ENCODE data around the gene GTF2IRD1.

Gene GTF2IRD1

GRCh38 chr7:74521855-74522254 lies 68.1 kb downstream of the GTF2IRD1 start:
- H3K9ac ChIP-seq (ENCODE audit: low read length), result no peak overlapping the region
- TF ChIP-seq EZH2 (IDR thresholded peaks at IDR 0.05; ENCODE audit: borderline replicate concordance, low read length) (no peak), CTCF (IDR thresholded peaks at IDR 0.05; ENCODE audit: low read length) (no peak)

GRCh38 chr7:74522281-74522905 lies 68.7 kb downstream of the GTF2IRD1 start:
- Histone ChIP-seq H2AFZ (ENCODE audit: low read length) (no peak overlapping the region), H3K27me3 (ENCODE audit: insufficient read depth, low read length) (peaks cover 19% of the 10 kb centered on the region; the same call in 1 of the 2 replicates), H3K9me3 (ENCODE audit: low read length) (peaks cover 5% of the 10 kb centered on the region), H4K20me1 (ENCODE audit: insufficient read depth, low read length) (no peaks in the 10 kb centered on the region), H3K27ac (ENCODE audit: low read depth, low read length, poor library complexity, severe bottlenecking) (no peak overlapping the region), H3K4me3 (ENCODE audit: low read depth, low read length, poor library complexity, severe bottlenecking) (no peak overlapping the region), H3K79me2 (ENCODE audit: insufficient read depth, low read length) (no peaks in the 10 kb centered on the region), H3K9me2 (ENCODE audit: low read depth, low read length) (no peaks in the 10 kb centered on the region), H3K4me1 (ENCODE audit: insufficient read depth, low read length, severe bottlenecking) (no peaks in the 10 kb centered on the region), H3K4me2 (ENCODE audit: low read length) (no peak overlapping the region), H3K9ac (ENCODE audit: low read length) (no peak overlapping the region), H3K36me3 (ENCODE audit: insufficient read depth, low read length) (no peaks in the 10 kb centered on the region; the same call in 1 of the 2 replicates), H3F3A (ENCODE audit: insufficient read depth, low read length) (no peaks in the 10 kb centered on the region)
- TF ChIP-seq EZH2 (IDR thresholded peaks at IDR 0.05; ENCODE audit: borderline replicate concordance, low read length), result no peak

More at GRCh38 chr7:74521855-74522254, 68.1 kb downstream of the GTF2IRD1 start:
- peaks cover 19% of the 10 kb centered on the region; the same call in 1 of the 2 replicates for H3K27me3 ChIP-seq (ENCODE audit: insufficient read depth, low read length)
- no peaks in the 10 kb centered on the region for H3K4me1 ChIP-seq (ENCODE audit: insufficient read depth, low read length, severe bottlenecking)
- H3K4me3 ChIP-seq (ENCODE audit: low read depth, low read length, poor library complexity, severe bottlenecking), result no peak overlapping the region
- H3K9me3 ChIP-seq (ENCODE audit: low read length), result peaks cover 5% of the 10 kb centered on the region
- H3K36me3 ChIP-seq (ENCODE audit: insufficient read depth, low read length), result no peaks in the 10 kb centered on the region; the same call in 1 of the 2 replicates
- no peak overlapping the region for H3K4me2 ChIP-seq (ENCODE audit: low read length)
- no peak overlapping the region for H2AFZ ChIP-seq (ENCODE audit: low read length)
- no peaks in the 10 kb centered on the region for H3K9me2 ChIP-seq (ENCODE audit: low read depth, low read length)
- no peaks in the 10 kb centered on the region for H4K20me1 ChIP-seq (ENCODE audit: insufficient read depth, low read length)
- no peaks in the 10 kb centered on the region for H3K79me2 ChIP-seq (ENCODE audit: insufficient read depth, low read length)
- H3K27ac ChIP-seq (ENCODE audit: low read depth, low read length, poor library complexity, severe bottlenecking), result no peak overlapping the region
- no peaks in the 10 kb centered on the region for H3F3A ChIP-seq (ENCODE audit: insufficient read depth, low read length)

GRCh38 chr7:74523015-74523414 lies 69.3 kb downstream of the GTF2IRD1 start:
- H3K79me2 ChIP-seq (ENCODE audit: insufficient read depth, low read length), result no peaks in the 10 kb centered on the region
- H3F3A ChIP-seq (ENCODE audit: insufficient read depth, low read length), result no peaks in the 10 kb centered on the region
- no peak overlapping the region for H3K9ac ChIP-seq (ENCODE audit: low read length)
- TF ChIP-seq CTCF (IDR thresholded peaks at IDR 0.05; ENCODE audit: low read length) (no peak), EZH2 (IDR thresholded peaks at IDR 0.05; ENCODE audit: borderline replicate concordance, low read length) (no peak)
- no peak overlapping the region for H3K27ac ChIP-seq (ENCODE audit: low read depth, low read length, poor library complexity, severe bottlenecking)
- no peak overlapping the region for H3K4me2 ChIP-seq (ENCODE audit: low read length)
- no peaks in the 10 kb centered on the region for H4K20me1 ChIP-seq (ENCODE audit: insufficient read depth, low read length)
- H3K36me3 ChIP-seq (ENCODE audit: insufficient read depth, low read length), result no peaks in the 10 kb centered on the region; the same call in 1 of the 2 replicates
- H3K9me3 ChIP-seq (ENCODE audit: low read length), result peaks cover 5% of the 10 kb centered on the region
- peaks cover 19% of the 10 kb centered on the region; the same call in 1 of the 2 replicates for H3K27me3 ChIP-seq (ENCODE audit: insufficient read depth, low read length)
- no peak overlapping the region for H2AFZ ChIP-seq (ENCODE audit: low read length)
- no peak overlapping the region for H3K4me3 ChIP-seq (ENCODE audit: low read depth, low read length, poor library complexity, severe bottlenecking)
- no peaks in the 10 kb centered on the region for H3K9me2 ChIP-seq (ENCODE audit: low read depth, low read length)
- no peaks in the 10 kb centered on the region for H3K4me1 ChIP-seq (ENCODE audit: insufficient read depth, low read length, severe bottlenecking)

GRCh38 chr7:74525140-74525539 lies 71.4 kb downstream of the GTF2IRD1 start:
- Histone ChIP-seq H3K4me1 (ENCODE audit: insufficient read depth, low read length, severe bottlenecking) (no peaks in the 10 kb centered on the region), H3K79me2 (ENCODE audit: insufficient read depth, low read length) (no peaks in the 10 kb centered on the region), H3K9ac (ENCODE audit: low read length) (no peak overlapping the region), H3K4me3 (ENCODE audit: low read depth, low read length, poor library complexity, severe bottlenecking) (no peak overlapping the region), H3K9me2 (ENCODE audit: low read depth, low read length) (no peaks in the 10 kb centered on the region), H3K4me2 (ENCODE audit: low read length) (no peak overlapping the region), H4K20me1 (ENCODE audit: insufficient read depth, low read length) (no peaks in the 10 kb centered on the region), H3K36me3 (ENCODE audit: insufficient read depth, low read length) (no peaks in the 10 kb centered on the region; the same call in 1 of the 2 replicates), H3K27me3 (ENCODE audit: insufficient read depth, low read length) (peaks cover 7% of the 10 kb centered on the region; the same call in 1 of the 2 replicates), H3F3A (ENCODE audit: insufficient read depth, low read length) (no peaks in the 10 kb centered on the region), H3K9me3 (ENCODE audit: low read length) (peaks cover 2% of the 10 kb centered on the region), H2AFZ (ENCODE audit: low read length) (no peak overlapping the region), H3K27ac (ENCODE audit: low read depth, low read length, poor library complexity, severe bottlenecking) (no peak overlapping the region)
- TF ChIP-seq CTCF (IDR thresholded peaks at IDR 0.05; ENCODE audit: low read length), result no peak; the same call in 1 of the 2 replicates
- no peak for TF ChIP-seq EZH2 (IDR thresholded peaks at IDR 0.05; ENCODE audit: borderline replicate concordance, low read length)
